Esophagus (tissue), 2 donors: ENCODE measurements around the gene KRT81. TPM values are rescaled to one million over a fixed set of nuclear protein-coding genes. Genes with fewer than 3 reads are reported as not detected.

Source experiments
- H3K27ac ChIP-seq, 2 donors: one replicate each; pipeline ENCODE4 v1.5.1; 2013; ENCODE audit warnings: low read depth in 2 of 2, mild to moderate bottlenecking in 2 of 2, inconsistent platforms in 1 of 2, low read length in 1 of 2, moderate library complexity in 1 of 2
- H3K27me3 ChIP-seq, 2 donors: one replicate each; pipeline ENCODE4 v1.6.1; 2013; ENCODE audit warnings: low read length in 2 of 2, control low read depth in 1 of 2, mild to moderate bottlenecking in 1 of 2; ENCODE audit not compliant: insufficient read depth in 2 of 2, control insufficient read depth in 1 of 2
- H3K36me3 ChIP-seq, 2 donors: one replicate each; pipeline ENCODE4 v1.6.1; 2013; ENCODE audit warnings: low read length in 1 of 2; ENCODE audit not compliant: control insufficient read depth in 2 of 2, insufficient read depth in 2 of 2
- H3K4me1 ChIP-seq, 2 donors: one replicate each; pipeline ENCODE4 v1.6.1; 2013; ENCODE audit warnings: low read length in 1 of 2; ENCODE audit not compliant: control insufficient read depth in 2 of 2, insufficient read depth in 2 of 2
- H3K4me3 ChIP-seq, 2 donors: one replicate each; pipeline ENCODE4 v1.5.1; 2013; ENCODE audit warnings: low read length in 2 of 2, mild to moderate bottlenecking in 2 of 2, low read depth in 1 of 2, moderate library complexity in 1 of 2
- H3K9me3 ChIP-seq, 2 donors: one replicate each; pipeline ENCODE4 v1.6.1; 2013; ENCODE audit warnings: mild to moderate bottlenecking in 2 of 2, low read depth in 1 of 2, low read length in 1 of 2, moderate library complexity in 1 of 2; ENCODE audit not compliant: control insufficient read depth in 2 of 2, insufficient read depth in 1 of 2
- WGBS, 2 donors: extraction: QIAGEN DNeasy Blood & Tissue Kit; methylation state at CpG; one replicate each; pipeline ENCODE4 v1.1.7; 2013; 5-methylcytosine and 5-hydroxymethylcytosine counted together
- polyA plus RNA-seq, 2 donors: library from polyadenylated mRNA; stranded (reverse); fragments of 200-250 nt; gene quantifications; one replicate each; pipeline ENCODE4 v1.2.3, GENCODE V29; 2013
- donor health status: healthy with polysubstance abuse.
- donor health status: Bipolar disorder and iron deficiency.

KRT81 gene
- polyA plus RNA-seq, 2 donors, result 0.05 to 0.08 TPM

DNA sequence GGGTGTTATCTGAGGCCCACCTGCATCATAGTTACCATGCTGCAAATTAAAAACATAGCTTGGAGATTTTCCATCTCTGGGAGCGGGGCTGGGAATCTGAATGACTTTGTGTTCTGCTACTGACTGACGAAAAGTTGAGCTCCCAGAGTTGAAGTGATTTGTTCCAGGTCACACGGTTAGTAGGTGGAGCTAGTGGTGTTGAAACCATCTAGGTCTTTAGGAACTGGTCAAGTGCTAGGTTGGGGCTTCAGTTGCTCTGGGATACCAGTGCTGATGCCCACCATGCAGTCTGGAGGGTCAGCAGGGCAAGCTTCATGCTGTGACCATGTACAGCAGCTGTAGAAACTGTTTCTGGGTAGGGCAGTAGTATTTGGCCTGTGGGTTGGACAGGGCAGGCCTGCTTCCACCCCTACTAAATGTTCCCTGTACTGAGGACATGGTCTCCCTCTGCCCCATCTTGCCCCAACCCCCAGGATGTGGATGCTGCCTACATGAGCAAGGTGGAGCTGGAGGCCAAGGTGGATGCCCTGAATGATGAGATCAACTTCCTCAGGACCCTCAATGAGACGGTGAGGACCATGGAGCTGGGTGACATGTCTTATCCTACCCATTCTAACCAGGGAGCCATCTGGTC, 53.0 kb downstream of the KRT81 start:
- Histone ChIP-seq H3K4me3 (no peak overlapping the region), H3K4me1 (peaks cover 4 to 17% of the 10 kb centered on the region in 2 donors), H3K27me3 (no peaks in the 10 kb centered on the region), H3K27ac (no peak overlapping the region), H3K9me3 (no peaks in the 10 kb centered on the region), H3K36me3 (peaks cover 0 to 1% of the 10 kb centered on the region in 2 donors)
- WGBS, 2 donors, result 83 to 86% methylated on average over 4 of the region's 4 CpGs

GRCh38 chr12:52236386-52237050, 54.8 kb downstream of the KRT81 start:
- peaks cover 0 to 18% of the 10 kb centered on the region in 2 donors for H3K4me1 ChIP-seq
- H3K27ac ChIP-seq, result no peak overlapping the region
- no peaks in the 10 kb centered on the region for H3K36me3 ChIP-seq
- H3K27me3 ChIP-seq, result no peaks in the 10 kb centered on the region
- 85 to 86% methylated on average over 3 of the region's 3 CpGs for WGBS, 2 donors
- no peaks in the 10 kb centered on the region for H3K9me3 ChIP-seq
- H3K4me3 ChIP-seq, result no peak overlapping the region

Other genes with a start within 250 kb of the KRT81 start
- gene NR4A1, start 240.1 kb downstream of the KRT81 start, polyA plus RNA-seq, result 10 to 100 TPM in 1 of 2 donors, 1 to 10 TPM in 1; 6.3 to 10.6 TPM
- 10 to 100 TPM; 16.3 to 43.0 TPM for gene ATG101, start 221.6 kb downstream of the KRT81 start, polyA plus RNA-seq
- gene SMIM41, start 211.8 kb downstream of the KRT81 start, polyA plus RNA-seq, result under 1 TPM; 0.18 to 0.22 TPM
- 10 to 100 TPM; 40.9 to 53.9 TPM for gene KRT80, start 99.5 kb downstream of the KRT81 start, polyA plus RNA-seq
- 100 to 1,000 TPM; 153 to 213 TPM for gene KRT7, start 58.3 kb downstream of the KRT81 start, polyA plus RNA-seq
- under 1 TPM; 0.04 to 0.10 TPM for gene KRT86, start 16.9 kb downstream of the KRT81 start, polyA plus RNA-seq
- gene KRT83, start 29.9 kb upstream of the KRT81 start, polyA plus RNA-seq, result not detected
- gene KRT85, start 75.9 kb upstream of the KRT81 start, polyA plus RNA-seq, result not detected
- gene KRT84, start 94.1 kb upstream of the KRT81 start, polyA plus RNA-seq, result under 1 TPM in 1 of 2 donors, not detected in 1; 0.02 TPM
- gene KRT82, start 114.8 kb upstream of the KRT81 start, polyA plus RNA-seq, result not detected
- under 1 TPM; 0.08 to 0.19 TPM for gene KRT75, start 142.8 kb upstream of the KRT81 start, polyA plus RNA-seq
- gene KRT6B, start 160.6 kb upstream of the KRT81 start, polyA plus RNA-seq, result 100 to 1,000 TPM; 106 to 453 TPM
- 100 to 1,000 TPM; 229 to 427 TPM for gene KRT6C, start 182.3 kb upstream of the KRT81 start, polyA plus RNA-seq
- 1,000 to 10,000 TPM in 1 of 2 donors, 100 to 1,000 TPM in 1; 945 to 7,628 TPM for gene KRT6A, start 201.7 kb upstream of the KRT81 start, polyA plus RNA-seq
- gene KRT5, start 228.9 kb upstream of the KRT81 start, polyA plus RNA-seq, result 1,000 to 10,000 TPM; 3,653 to 6,695 TPM